Measurements from ENCODE around the gene PAH. TPM values are rescaled to one million over a fixed set of nuclear protein-coding genes. Genes with fewer than 3 reads are reported as not detected.

PAH gene
- total RNA-seq, 1 donor, result not detected

DNA sequence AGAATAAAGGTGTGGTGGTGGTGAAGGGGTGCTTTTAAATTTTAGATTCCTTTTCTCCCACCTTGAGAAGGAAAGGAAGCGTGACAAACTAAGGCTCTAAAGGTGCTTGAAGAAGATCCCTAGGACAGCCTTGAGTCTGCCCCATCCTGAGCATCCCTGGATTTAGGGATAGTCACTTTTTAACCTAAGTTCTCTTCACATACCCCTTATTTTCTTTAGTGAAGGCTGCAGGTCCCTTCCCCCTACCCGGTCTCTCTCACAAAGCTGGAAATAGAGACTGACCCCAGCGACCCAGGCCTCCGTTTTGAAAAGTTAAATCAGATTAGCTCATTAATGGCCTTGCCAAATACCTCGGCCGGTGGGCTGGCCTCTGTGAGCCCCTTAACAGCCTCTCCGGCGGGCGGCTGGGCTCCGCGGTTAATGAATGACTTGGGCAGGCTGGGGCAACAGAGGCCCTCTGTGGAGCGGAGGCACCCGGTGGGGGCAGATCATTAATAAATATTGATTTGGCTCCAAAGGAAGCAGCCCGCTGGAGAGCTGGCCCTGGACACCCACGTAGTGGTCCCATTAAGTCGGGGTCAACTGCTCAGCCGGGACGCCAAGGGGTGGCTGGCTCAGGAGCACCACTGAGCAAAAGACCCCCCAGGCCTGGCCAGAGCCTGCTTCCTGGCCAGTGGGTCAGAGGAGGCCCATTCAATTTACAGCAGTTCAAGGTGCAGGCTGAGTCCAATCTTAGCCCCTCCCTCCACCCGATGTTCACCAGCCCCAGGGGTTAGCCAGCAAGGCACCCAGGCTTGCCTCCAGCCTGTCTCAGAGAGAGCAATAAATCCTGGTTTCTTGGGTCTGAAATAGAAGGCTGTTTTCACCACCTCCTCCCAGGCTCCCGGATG, 31.8 kb downstream of the PAH start:
- no peak for DNase-seq (ENCODE audit: low read depth)
- TF ChIP-seq, protein P1, sequence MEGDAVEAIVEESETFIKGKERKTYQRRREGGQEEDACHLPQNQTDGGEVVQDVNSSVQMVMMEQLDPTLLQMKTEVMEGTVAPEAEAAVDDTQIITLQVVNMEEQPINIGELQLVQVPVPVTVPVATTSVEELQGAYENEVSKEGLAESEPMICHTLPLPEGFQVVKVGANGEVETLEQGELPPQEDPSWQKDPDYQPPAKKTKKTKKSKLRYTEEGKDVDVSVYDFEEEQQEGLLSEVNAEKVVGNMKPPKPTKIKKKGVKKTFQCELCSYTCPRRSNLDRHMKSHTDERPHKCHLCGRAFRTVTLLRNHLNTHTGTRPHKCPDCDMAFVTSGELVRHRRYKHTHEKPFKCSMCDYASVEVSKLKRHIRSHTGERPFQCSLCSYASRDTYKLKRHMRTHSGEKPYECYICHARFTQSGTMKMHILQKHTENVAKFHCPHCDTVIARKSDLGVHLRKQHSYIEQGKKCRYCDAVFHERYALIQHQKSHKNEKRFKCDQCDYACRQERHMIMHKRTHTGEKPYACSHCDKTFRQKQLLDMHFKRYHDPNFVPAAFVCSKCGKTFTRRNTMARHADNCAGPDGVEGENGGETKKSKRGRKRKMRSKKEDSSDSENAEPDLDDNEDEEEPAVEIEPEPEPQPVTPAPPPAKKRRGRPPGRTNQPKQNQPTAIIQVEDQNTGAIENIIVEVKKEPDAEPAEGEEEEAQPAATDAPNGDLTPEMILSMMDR (IDR thresholded peaks at IDR 0.05; ENCODE audit: insufficient read depth, low read length), result no peak
- H3K4me3 ChIP-seq (ENCODE audit: low read depth, low read length), result no peak overlapping the region

DNA sequence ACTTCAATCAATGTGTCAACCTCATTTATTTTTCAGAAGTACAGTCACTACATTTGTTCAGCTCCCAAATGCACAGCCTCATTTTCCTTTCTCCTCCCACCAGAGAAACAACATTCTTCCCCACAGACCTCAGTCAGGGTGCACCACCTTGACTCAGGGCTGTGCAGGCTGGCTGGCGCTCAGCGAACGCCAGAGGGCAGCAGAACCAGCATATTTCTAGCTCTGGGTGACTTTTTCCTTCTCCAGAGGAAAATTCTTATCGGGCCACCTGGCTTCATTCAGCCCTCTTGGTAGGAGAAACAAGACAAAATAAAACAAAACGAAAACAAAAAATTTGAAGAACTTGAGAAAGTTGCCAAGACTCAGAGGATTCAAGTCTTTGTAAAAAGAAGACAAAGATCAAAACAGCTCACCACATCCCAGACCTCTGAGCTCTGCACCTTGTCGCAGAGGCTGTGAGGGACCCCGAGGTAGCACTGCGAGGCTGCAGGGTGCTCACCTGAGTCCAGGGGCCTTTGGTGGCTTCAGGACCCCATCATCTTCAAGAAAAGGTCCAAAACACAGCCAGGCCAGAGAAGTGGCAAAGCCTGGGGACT, 33.7 kb downstream of the PAH start:
- H3K4me3 ChIP-seq (ENCODE audit: low read depth, low read length), result no peak overlapping the region
- TF ChIP-seq, protein P1 (IDR thresholded peaks at IDR 0.05; ENCODE audit: insufficient read depth, low read length), result peak; percentile 45
- peak; percentile 5 for DNase-seq (ENCODE audit: low read depth)

DNA sequence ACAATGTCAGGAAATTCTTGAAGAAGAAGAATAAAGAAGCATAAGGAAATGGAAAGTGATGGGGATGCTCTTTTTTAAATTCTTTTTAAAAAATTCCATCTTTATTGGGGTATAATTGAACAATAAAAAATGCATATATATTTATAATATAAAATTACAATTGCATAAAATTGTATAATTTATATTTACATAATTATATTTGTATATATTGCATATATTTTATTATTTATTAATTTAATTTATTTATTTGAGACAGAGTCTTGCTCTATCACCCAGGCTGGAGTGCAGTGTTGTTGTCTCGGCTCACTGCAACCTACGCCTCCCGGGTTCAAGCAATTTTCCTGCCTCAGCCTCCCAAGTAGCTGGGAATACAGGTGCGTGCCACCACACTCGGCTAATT, 36.3 kb downstream of the PAH start:
- H3K4me3 ChIP-seq (ENCODE audit: low read depth, low read length), result no peak overlapping the region
- TF ChIP-seq, protein P1 (IDR thresholded peaks at IDR 0.05; ENCODE audit: insufficient read depth, low read length), result no peak
- DNase-seq (ENCODE audit: low read depth), result no peak

DNA sequence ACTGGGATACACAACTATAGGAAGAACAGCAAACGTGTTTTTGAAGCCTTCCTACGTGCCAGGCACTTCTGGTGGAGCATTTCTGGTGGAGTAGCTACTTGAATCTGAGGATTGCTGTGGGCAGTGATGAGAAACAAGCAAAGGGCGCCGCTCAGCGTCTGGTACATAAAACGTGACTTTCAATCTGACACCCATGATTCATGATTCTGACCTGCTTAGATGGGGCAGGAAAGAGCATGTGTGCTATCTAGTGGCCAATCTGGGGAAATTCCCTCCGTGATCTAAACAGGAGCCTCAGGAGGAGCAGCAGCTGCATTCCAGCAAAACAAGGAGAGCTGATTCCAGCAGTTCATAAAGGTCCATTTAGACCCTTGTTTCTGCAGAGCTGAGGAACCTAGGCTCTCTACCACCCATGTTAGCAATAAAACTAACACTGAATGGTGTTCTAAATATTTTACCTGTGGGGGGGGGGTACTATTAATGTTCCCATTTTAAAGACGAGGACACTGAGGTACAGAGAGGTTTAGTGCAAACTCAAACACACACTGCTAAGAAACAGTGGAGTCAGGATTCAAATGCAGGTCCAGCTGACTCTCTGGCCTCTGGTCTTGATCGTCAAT, 37.8 kb downstream of the PAH start:
- H3K4me3 ChIP-seq (ENCODE audit: low read depth, low read length), result no peak overlapping the region
- peak; percentile 12 for DNase-seq (ENCODE audit: low read depth)
- TF ChIP-seq, protein P1 (IDR thresholded peaks at IDR 0.05; ENCODE audit: insufficient read depth, low read length), result no peak

DNA sequence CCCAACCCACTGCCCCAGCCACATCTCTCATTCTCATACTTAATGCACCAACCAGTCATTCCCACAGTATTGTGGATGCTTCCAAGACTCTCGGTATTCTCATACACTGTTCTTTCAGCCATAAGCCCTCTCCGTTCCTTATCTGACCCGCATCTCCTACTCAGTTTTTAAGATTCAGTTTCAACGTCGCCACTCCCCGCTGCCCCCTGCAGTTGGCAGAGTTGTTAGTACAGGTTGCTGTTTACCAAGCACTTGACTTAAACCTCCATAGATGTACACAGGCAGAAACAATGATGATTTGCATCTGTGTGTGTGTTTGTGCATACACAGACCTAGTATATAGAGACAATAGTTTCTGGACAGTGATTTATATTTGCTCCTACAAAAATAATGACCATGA, 40.2 kb downstream of the PAH start:
- no peak overlapping the region for H3K4me3 ChIP-seq (ENCODE audit: low read depth, low read length)
- TF ChIP-seq, protein P1 (IDR thresholded peaks at IDR 0.05; ENCODE audit: insufficient read depth, low read length), result no peak
- DNase-seq (ENCODE audit: low read depth), result no peak

DNA sequence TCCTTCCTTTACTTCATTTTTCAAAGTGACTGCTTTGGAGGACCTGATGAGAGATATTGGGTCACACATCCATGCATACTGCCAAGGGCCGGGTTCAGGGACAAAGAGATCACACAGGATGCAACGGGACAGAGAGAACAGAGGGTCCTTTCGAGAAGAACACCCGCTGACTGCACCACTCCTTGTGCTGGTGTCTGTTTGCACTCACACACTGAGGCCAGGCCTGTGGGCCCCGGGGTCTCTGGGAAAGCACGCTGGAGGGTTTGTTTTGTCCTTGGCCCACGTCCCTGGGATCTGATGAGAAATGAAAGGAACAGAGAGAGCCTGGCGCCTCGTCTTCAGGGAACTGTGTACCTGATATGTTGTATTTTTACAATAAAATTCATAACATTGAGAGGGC, 42.2 kb downstream of the PAH start:
- H3K4me3 ChIP-seq (ENCODE audit: low read depth, low read length), result no peak overlapping the region
- TF ChIP-seq, protein P1 (IDR thresholded peaks at IDR 0.05; ENCODE audit: insufficient read depth, low read length), result no peak

More for the DNA sequence above, 42.2 kb downstream of the PAH start:
- no peak for DNase-seq (ENCODE audit: low read depth)
